ENCODE measurements around the gene TMPRSS7.
"Not testable (repeated sequence)": the region's sequence is repeated elsewhere in the genome, so short reads cannot be mapped to it uniquely, and the experiment has no call there.

TMPRSS7 gene

DNA sequence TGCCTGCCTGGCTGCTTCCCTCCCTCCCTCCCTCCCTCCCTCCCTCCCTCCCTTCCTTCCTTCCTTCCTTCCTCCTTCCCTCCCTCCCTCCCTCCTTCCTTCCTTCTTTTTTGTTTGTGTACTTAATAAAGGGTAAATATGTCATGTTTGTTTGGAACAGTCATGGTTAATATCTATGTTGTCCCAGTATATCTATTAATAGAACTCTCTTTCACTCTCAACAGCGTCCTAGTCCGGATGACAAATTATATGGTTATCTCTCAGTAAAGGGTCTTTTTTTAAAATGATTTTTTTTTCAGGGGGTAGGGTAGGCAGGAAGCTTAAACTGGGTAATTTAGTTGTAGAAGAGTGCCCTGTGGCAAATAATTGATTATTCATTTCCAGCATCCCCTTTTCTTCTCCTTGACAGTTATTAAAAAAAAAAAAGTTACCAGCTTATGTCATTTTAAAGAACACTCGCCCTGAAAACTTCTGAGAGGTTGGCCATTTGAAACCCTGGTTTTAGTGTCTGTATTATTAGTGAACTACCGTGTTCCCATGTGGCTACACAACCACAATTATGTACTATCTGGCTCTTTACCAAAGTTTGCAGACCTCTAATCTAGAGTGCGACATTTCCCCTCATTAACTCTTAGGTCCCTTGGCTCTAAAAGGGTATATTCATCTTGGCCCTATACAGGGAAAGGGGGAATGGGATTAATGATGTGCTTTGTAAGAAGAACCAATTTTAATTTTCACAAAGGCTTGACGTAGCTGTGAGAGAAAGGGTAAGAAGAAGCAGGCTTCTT lies 22.1 kb upstream of the TMPRSS7 start:
- no peak for DNase-seq

GRCh38 chr3:112013058-112013783 lies 21.3 kb upstream of the TMPRSS7 start:
- no peak for DNase-seq

DNA sequence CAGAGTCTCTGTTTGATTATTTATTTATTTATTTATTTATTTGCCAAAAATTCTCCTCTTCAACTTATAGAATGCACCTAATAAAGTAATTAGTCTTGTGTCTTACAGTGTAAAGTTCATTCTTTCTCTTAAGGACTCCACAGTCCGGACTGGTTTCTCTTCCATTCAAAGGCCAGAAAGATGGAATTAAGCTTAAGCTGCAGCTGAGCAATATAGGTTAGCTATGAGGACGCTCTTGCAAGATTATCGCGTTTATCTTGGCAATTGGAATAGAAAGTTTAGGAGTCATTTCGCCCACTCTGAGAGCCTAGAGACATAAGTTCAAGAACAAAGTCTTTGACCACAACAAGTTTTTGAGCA lies 20.8 kb upstream of the TMPRSS7 start:
- no peak for DNase-seq

- DNase-seq, result no peak
Observed at GRCh38 chr3:112017091-112017490, 17.4 kb upstream of the TMPRSS7 start.

- no peak for DNase-seq
Observed at GRCh38 chr3:112018712-112019111, 15.8 kb upstream of the TMPRSS7 start.

DNA sequence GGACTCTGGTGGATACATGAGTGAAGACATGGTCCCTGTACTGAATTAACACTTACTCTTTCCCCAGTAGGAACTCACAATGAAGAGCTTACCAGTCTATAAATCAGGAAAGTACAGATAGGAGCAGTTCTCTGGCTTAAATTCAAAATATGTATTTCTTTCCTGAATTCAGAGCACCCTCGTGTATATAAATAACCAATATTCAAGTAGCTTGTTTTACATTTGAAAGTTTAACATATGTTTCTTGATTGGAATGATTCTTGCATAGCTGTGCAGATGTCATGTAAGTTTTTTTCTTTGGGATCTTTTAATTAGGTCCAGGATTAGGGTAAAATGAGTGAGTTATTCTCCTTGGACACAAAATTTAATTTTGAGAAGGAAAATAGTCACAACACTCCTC lies 14.8 kb upstream of the TMPRSS7 start:
- DNase-seq, result no peak

- DNase-seq, result no peak
Observed at GRCh38 chr3:112020674-112021085, 13.9 kb upstream of the TMPRSS7 start.

DNA sequence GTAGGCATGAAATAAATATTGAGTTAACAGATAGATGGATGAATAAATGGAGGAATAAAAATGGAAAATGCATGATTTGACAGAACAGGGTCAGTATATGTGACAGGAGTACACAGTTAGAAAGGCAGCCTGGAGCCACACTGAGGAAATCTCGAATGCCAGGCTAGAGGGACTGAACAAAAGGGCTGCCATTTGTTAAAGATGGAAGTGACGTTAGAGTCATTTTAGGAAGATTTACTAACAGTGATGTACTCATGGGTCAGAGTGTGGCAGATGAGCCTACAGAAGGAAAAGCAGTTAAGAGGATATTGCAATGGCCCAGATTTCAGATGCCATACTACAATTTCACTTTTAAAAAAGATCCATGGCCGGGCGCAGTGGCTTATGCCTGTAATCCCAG lies 7.4 kb upstream of the TMPRSS7 start:
- no peak for DNase-seq

DNA sequence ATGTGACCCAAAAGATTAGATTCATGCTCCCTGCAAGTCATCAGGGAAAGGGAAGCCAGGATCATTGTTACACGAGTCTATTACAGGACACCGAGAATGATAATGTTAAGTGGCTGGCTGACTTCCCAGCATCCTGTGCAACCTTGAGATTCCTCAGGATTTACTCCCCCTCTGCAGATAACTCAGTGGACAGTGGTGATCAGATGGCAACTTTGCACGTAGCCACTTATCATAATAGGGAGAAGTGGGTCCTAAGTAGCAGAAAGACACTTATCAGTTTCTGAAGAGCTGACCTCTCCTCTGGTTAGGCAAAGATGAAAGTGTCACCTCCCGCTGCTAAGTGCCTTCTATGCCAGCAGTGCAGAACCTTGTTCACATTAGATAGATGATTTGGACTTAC lies 6.7 kb upstream of the TMPRSS7 start:
- no peak for DNase-seq

GRCh38 chr3:112030901-112031300 lies 3.6 kb upstream of the TMPRSS7 start:
- DNase-seq, result no peak

- DNase-seq, result no peak
Observed at GRCh38 chr3:112032098-112032731, 2.3 kb upstream of the TMPRSS7 start.

- DNase-seq, result no peak
Observed at GRCh38 chr3:112035241-112035640, 705 bp downstream of the TMPRSS7 start.

DNA sequence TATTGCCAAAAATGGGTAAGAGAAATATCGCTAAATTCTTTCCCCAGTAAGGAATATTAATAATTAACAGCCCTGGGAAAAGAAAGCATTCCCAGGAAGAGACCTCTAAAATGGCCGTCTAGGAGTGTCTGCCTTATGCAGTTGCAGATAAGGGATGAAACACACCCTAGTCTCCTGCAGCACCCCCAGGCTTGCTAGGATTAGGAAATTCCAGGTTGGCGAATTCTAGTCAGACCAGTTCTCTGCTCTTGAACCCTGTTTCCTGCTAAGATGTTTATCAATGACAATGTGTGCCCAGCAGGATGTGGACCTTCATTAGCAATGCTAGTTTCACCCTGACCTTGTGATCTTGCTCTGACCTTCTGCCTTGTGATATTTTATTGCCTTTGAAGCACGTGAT lies 2.7 kb downstream of the TMPRSS7 start:
- not testable (repeated sequence) for DNase-seq

GRCh38 chr3:112038863-112039262 lies 4.3 kb downstream of the TMPRSS7 start:
- DNase-seq, result no peak

- no peak for DNase-seq
Observed at GRCh38 chr3:112041321-112041720, 6.8 kb downstream of the TMPRSS7 start.

DNA sequence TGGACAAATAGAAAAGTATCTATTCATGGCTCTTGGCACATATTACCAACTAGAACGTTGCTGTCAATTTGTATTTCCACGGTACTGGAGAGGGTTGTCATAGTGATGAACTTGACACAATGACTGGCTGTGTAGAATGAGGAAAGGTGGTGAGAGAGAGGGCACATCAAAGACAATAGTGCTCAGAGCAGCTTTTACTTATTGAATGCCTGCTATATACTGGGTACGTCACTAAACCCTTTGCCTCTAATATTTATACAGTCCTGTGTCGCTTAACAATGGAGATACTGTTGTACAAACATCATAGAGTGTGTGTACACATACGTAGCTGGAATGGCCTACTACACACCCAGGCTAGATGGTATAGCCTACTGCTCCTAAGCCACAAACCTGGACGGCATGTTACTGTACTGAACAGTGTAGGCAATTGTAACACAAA lies 8.3 kb downstream of the TMPRSS7 start:
- no peak for DNase-seq

- DNase-seq, result no peak
Observed at GRCh38 chr3:112043621-112044201, 9.2 kb downstream of the TMPRSS7 start.

DNA sequence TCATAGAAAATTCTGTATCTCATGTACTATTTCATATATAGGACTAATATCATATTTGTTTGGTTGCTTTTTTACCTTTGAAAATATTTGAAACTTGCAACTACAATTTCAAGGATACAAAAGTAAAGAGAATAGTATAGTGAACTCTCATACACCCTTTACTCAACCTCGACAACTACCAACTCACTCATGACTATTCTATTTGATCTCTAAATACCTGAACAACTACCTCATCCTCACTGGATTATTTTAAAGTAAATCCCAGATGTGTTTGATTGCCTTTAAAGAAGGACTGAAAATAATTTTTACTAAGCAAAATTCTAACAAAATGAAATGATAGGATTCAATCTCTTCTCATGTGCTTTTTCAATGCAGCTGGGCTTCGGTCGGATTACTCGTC lies 12.1 kb downstream of the TMPRSS7 start:
- no peak for DNase-seq

DNA sequence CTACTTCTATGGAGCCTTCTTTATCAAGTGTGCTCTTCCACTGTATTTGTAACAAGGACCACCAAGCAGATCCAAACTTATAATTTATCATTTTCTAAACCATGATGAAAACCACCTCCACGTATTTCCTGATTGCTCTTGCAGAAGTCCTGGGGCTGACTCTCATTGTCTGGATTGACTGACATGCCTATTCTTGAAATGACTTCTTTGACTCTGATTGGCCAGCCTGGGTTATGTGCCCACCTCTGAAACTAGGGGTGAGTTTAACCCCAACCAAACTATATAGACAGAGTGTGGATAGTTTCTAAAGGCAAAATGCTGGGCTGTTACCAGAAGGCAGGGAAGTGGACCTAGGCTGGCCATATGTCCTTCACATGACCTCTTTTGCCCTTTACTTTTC lies 12.7 kb downstream of the TMPRSS7 start:
- no peak for DNase-seq

DNA sequence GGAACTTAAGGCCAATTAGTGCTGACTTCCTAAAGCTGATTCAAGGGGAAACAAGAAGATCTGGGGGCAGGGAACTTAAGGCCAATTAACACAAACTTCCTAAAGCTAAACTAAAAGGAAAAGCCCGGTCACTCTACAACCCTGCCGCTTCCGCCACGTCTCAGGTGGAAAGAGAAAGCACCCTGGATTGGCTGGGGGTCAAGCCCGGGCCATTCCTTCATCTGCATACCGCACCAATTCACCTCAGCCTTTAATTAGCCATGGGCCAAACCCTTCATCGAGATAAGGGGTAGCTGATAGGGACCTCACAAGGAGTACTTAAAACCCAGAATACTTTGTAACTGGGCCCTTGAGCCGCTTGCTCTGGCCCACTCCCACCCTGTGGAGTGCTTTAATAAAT lies 14.4 kb downstream of the TMPRSS7 start:
- no peak for DNase-seq

DNA sequence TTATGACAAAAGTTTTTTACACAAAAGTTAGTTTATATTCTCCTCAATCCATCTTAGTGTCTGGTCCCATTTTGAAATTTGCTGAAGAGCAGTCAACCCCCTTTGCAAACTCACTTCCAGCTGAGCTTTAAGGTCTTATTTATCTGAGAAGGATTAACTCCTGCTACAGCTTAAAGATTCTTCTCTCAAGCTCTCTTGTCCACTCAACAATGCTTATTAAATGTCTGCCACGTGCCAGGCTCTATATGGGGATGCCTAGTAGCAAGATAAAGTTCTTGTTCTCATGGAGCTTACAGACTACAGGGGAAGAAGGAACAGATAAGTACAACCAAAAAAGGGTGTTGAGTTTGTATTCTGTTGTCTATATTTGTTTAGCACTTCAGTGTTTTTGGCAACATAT lies 18.7 kb downstream of the TMPRSS7 start:
- DNase-seq, result no peak

DNA sequence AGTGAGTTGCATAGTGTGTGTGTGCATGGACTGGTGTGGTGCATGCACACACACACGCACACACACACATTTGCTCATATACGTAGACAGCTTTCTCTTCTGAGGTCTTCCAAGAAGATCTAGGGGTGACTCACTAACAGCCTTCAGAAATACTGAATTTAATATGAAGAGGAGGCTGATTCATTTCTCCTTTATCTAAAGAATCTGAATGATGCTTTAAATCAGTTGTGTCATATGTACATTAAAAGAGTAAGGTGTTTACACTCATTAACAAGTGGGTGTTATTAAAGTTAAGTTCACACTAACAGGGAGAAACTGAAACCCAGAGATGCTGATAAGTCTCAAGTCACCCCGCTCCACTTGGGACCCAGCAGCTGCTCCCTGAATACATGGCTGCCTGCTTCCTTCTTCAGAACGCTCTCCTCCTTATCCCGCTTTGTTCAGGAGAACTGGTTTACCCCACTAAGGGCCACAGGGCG lies 22.0 kb downstream of the TMPRSS7 start:
- DNase-seq, result no peak

DNA sequence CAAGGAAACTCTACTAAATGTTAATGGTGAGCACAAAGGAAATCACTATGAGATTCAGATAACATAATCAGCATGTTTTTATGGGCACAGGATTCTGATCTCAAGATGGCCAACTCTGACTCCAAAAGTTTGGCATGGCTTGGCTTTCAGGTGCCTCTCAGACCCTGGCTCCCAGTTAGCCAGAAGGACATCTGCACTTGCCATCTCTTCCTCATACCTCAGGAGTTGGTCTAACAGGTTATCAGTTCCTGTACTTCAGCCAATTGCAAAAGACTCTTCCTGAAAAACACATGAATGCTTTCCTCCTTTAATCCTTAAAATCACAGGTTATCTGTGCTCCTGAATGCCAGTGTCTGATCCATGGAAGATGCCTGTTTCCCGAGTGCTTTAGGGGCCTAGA lies 25.0 kb downstream of the TMPRSS7 start:
- no peak for DNase-seq
